ENCODE measurements around the gene OR2D3.
"Not testable (repeated sequence)": the region's sequence is repeated elsewhere in the genome, so short reads cannot be mapped to it uniquely, and the experiment has no call there.

The OR2D3 gene

DNA sequence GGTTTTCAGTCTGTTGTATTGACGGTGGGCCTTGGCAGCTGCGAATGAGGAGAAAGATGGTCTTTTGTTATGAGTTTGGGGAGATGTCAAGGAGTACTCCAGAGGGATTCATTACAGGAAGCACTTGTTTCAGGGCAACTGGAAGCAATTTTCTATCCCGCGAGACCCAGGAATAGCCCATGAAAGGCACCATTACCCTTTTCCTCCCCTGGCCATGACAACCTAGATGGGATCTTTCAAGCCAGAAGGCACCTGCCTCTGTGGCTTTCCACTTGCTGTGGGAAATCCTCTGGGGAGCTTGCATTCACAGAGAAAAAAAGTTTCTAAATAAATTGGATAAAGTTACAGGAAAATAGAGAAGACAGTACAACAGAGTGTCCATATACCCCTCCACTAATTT lies 8.1 kb downstream of the OR2D3 start:
- DNase-seq = no peak

DNA sequence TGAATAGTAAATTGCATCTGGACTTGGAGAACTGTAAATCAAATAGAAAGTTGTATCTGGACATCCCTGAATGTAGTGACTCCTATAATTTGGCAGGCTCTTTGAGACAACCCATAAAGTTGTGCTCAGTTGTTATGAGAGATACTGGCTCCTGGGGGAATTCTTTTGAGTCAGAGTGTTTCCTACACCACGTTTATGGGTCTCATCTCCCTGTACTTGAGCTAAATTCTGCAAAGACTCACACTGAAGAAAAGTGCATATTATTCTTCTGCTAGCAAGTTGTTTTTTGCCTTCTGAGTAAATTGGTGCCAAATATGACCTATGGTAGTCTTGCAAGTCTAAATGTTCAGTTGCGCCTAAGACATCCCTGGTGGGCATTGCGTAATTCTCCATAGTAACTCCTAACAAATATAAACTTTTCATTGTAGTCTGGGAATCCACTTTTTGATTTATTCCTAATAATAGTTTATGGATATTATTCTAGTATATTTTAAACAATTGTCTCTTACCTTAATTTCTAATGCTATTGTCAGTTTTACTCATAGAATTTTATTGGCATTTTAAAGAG lies 10.4 kb downstream of the OR2D3 start:
- DNase-seq = no peak

DNA sequence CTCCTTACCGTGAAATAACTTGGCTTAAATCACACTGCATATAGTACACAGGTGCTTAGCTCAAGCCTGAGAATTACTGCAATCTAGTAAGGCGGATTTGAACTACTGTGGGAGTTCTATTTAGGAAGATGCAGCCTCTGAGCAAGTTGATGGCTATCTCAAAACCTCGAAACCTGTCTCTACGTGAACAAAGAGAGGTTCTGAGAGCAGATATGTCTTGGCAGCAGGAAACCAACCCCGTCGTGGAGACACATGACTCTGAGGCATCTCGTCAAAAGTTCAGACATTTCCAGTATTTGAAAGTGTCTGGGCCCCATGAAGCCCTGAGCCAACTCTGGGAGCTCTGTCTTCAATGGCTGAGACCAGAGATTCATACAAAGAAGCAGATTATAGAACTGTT lies 11.3 kb downstream of the OR2D3 start:
- DNase-seq = no peak

- no peak for DNase-seq
Observed at GRCh38 chr11:6941970-6942369, 21.2 kb downstream of the OR2D3 start.

DNA sequence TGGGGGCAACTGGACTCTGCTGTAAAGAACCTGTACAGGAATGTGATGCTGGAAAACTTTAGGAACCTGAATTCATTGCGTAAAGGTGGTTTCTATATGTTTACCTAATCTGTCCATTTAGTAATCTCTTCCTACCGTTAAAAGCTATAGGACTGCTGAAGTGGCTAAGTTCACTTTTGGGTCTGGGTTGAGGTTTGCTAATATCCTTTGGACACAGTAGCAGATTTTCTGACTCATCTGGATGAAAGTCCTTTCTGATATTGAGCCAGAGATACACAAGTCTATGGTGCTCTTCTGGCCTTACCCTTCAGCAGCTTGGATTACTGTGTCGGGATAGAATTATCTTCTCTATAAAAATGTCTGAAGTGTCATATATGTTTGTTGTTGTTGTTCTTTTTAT lies 22.3 kb downstream of the OR2D3 start:
- no peak for DNase-seq

DNA sequence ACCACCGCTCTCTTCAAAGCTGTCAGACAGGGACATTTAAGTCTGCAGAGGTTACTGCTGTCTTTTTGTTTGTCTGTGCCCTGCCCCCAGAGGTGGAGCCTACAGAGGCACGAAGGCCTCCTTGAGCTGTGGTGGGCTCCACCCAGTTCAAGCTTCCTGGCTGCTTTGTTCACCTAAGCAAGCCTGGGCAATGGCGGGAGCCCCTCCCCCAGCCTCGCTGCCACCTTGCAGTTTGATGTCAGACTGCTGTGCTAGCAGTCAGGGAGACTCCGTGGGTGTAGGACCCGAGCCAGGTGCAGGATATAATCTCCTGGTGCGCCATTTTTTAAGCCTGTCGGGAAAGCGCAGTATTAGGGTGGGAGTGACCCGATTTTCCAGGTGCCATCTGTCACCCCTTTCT lies 33.4 kb downstream of the OR2D3 start:
- DNase-seq = not testable (repeated sequence)

DNA sequence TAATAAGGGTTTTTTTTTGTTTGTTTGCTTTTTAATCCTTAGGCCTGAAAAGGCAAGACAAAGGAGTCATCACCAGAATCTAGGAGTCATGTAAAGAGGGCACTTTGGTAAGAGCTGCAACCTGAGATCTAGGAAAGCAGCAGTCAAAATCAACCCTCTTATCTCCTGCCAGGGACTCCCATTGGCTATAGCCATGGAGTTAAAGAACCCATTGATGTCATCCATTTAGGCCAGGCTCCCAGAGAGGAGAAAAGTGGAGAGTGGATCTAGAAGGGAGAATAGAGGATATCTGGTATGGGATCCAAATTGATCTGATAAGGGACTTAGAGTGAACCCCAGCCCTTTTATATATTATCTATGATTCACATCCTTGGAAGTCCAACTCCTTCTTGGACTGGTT lies 41.3 kb downstream of the OR2D3 start:
- DNase-seq = no peak

DNA sequence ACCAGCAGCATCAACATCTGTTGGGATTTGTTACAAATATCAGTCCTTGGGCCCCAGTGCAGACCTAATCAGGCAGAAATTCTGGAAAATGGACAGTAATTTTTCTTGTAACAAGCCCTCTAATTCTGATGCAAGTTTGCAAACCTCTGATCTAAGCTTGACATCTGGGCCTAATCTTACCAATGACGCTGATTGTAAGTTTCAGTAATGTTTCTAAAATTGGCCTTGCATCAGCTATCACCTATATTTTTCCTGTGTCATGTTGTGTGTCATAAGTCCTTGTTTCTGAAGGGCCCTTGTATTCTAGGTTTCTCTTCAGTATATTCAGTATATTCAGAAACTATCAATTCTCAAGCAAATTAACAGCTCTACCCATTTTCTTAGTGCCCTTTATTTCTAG lies 41.9 kb downstream of the OR2D3 start:
- no peak for DNase-seq

DNA sequence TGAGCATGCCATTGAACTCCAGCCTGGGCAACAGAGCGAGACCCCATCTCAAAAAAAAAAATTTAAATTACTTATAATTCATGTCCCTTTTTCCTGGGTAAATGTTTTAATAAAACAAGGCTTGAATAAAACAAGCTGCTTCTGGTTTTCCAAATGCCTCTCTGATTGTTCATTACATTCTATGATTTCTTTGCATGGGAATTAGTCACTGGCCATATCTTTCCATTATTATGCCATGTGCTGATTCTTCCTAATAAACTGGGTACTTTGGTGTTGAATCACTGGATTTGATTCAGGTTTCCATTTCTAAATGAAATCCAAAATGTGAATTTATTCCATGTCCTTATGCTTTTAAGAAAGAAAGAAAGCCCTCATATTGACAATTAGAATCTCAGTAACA lies 48.0 kb downstream of the OR2D3 start:
- DNase-seq = no peak

- DNase-seq = not testable (repeated sequence)
Observed at GRCh38 chr11:6969854-6970253, 49.1 kb downstream of the OR2D3 start.
